Measurements from ENCODE around the gene STUM. TPM values are rescaled to one million over a fixed set of nuclear protein-coding genes. Genes with fewer than 3 reads are reported as not detected.
"Not testable (repeated sequence)": the region's sequence is repeated elsewhere in the genome, so short reads cannot be mapped to it uniquely, and the experiment has no call there.

Gene STUM
- total RNA-seq, 1 donor from 2014 or later, result 0.83 TPM

DNA sequence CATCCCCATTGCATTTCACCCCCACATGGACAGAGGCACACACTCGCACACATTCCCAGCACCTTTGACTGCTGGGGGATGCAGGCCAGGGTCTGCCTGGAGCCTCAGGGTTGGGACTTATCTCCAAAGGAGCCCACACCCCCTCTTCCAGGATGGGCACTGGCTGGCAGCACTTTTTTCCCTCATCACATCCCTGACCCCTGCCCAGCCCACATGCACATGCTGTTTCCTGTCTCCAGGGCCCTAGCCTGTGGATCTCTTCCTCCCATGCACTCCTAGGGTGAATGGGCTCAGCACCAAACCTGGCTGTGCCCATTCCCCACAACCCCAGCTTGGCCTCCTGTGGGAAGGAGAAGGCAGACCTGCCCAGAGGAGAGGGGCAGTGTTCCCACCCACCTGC is 59.3 kb downstream of the STUM start:
- ATAC-seq (no peak), DNase-seq (no peak)
- TF ChIP-seq, protein P1, sequence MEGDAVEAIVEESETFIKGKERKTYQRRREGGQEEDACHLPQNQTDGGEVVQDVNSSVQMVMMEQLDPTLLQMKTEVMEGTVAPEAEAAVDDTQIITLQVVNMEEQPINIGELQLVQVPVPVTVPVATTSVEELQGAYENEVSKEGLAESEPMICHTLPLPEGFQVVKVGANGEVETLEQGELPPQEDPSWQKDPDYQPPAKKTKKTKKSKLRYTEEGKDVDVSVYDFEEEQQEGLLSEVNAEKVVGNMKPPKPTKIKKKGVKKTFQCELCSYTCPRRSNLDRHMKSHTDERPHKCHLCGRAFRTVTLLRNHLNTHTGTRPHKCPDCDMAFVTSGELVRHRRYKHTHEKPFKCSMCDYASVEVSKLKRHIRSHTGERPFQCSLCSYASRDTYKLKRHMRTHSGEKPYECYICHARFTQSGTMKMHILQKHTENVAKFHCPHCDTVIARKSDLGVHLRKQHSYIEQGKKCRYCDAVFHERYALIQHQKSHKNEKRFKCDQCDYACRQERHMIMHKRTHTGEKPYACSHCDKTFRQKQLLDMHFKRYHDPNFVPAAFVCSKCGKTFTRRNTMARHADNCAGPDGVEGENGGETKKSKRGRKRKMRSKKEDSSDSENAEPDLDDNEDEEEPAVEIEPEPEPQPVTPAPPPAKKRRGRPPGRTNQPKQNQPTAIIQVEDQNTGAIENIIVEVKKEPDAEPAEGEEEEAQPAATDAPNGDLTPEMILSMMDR (IDR thresholded peaks at IDR 0.05), result no peak
- H3K4me3 ChIP-seq, result no peak overlapping the region
- H3K27ac ChIP-seq, result no peak overlapping the region
- no peaks in the 10 kb centered on the region for H3K36me3 ChIP-seq
- intact Hi-C loops (cut with DNase I), result no loop called here
- no peaks in the 10 kb centered on the region for H3K27me3 ChIP-seq (ENCODE audit: low read depth)
- H3K4me1 ChIP-seq, result peaks cover 10% of the 10 kb centered on the region
- H3K9me3 ChIP-seq, result no peaks in the 10 kb centered on the region

DNA sequence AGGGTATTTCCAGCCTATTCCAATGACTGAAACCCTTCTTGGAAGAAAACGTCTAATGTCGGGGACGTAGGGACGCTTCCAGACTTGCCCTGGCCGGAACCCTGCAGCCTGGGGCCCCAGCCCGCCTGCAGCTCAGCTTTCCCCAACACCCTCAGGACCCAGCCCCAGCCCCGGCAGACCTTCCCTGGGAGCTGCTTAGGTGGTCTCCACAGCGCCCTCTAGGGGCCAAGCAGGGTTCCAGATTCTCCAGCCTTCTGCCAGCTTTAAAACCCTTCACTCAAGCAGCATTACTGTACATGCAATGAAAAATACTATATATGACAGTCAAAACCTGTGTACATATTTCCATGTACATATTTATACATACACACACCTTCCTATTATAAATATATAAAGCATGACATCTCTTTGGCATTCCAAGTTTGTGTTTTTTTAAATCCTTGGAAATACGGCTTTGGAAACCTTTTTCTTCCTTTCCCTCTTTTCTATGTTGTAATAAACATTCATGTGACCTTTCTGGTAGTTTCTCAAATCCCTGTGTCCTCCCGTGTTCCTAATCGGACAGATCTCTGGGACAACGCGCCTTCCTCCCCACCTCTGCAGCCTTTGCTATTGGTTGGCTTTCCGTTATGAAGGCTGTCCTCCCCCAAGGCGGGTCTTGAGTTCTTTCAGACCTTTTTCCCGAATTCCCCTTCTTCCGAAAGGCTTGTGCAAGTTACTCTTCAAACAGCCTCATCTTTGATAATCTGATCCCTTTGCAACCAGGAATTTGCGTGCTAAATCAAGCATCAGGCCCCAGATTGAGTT is 60.3 kb downstream of the STUM start:
- TF ChIP-seq, protein P1 (IDR thresholded peaks at IDR 0.05), result peak; percentile 88
- H3K4me3 ChIP-seq, result no peak overlapping the region
- peak; percentile 74 to 77 for ATAC-seq
- no peaks in the 10 kb centered on the region for H3K9me3 ChIP-seq
- intact Hi-C loops (cut with DNase I), result no loop called here
- H3K27me3 ChIP-seq (ENCODE audit: low read depth), result no peaks in the 10 kb centered on the region
- no peak overlapping the region for H3K27ac ChIP-seq
- DNase-seq, result peak; percentile 77
- H3K4me1 ChIP-seq, result peaks cover 4% of the 10 kb centered on the region
- no peaks in the 10 kb centered on the region for H3K36me3 ChIP-seq

DNA sequence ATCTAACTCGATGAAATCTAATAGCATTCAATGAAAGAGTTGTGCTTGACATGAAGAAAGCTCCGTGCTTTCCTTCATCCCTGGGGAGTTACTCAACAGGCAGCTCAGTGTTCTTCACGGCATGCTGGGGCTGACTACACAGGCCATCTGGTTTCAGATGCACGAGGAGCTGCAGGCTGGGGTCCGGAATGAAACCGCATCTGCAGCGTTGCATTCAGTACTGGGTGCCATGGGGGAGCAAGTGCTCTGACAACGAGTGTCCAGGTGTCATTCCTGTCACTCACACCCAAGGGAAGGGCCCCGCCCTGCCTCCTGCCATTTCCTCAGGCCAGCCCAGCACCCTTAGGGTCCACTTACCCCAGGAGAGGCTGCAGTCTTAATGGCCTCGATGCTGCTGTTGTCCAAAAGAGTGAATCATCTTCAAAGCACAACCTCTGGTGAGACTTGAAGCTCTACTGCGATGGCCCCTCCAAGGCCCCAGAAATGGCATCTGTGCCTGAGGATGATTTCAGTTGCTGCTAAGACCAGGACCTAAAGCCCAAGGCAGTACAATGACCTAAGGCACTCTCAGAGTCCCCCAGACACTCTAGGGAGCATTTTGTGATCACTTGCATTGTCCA is 61.4 kb downstream of the STUM start:
- no peaks in the 10 kb centered on the region for H3K4me1 ChIP-seq
- intact Hi-C loops (cut with DNase I), result no loop called here
- TF ChIP-seq, protein P1 (IDR thresholded peaks at IDR 0.05), result no peak
- no peaks in the 10 kb centered on the region for H3K27me3 ChIP-seq (ENCODE audit: low read depth)
- H3K36me3 ChIP-seq, result no peaks in the 10 kb centered on the region
- ATAC-seq (no peak), DNase-seq (no peak)
- H3K4me3 ChIP-seq, result no peak overlapping the region
- no peak overlapping the region for H3K27ac ChIP-seq
- no peaks in the 10 kb centered on the region for H3K9me3 ChIP-seq

DNA sequence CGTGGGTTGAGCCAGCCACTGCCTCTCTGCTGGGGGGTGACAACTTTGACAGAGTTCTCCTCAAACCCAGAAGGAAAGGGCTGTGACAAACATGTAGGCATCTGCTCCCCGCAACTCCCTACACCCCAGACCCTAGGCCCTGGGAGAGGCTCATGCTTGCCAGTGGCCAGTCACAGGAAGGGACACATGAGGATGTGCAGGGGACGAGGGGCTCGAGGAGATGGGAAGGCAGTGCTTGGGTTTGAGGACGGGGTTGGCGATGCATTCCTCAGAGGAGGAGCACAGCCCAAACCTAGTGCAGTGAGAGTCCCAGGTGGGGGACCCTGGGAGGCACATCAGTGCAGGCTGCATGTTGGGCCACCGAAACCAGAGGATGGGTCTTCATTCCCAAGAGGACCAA is 62.1 kb downstream of the STUM start:
- Histone ChIP-seq H3K9me3 (no peaks in the 10 kb centered on the region), H3K27ac (no peak overlapping the region)
- intact Hi-C loops (cut with DNase I), result no loop called here

DNA sequence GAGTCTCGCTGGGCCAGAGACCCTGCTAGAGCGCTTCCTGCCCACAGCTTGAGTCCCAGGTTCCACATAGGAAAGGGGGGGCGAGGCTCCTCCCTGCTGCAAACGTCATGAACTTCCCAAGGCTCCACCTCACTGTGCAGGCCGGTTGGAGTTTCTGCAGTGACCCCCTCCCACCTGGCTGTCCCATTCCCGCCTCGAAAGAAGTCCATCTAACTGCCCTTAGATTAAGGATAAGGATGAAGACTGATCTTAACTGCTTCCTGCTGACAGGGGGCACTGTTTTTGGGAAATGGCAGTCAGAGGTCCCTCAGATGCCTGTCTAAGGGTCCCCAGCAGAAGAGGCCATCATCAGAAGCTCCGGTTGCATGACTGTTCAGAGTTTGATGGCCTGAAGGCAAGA is 62.7 kb downstream of the STUM start:
- no peaks in the 10 kb centered on the region for H3K27me3 ChIP-seq (ENCODE audit: low read depth)

More for the DNA sequence above, 62.1 kb downstream of the STUM start:
- H3K4me1 ChIP-seq, result no peaks in the 10 kb centered on the region
- DNase-seq, result no peak
- TF ChIP-seq, protein P1 (IDR thresholded peaks at IDR 0.05), result no peak
- peak in 1 of 2 donors; percentile 23 for ATAC-seq
- H3K27me3 ChIP-seq (ENCODE audit: low read depth), result no peaks in the 10 kb centered on the region
- no peak overlapping the region for H3K4me3 ChIP-seq
- no peaks in the 10 kb centered on the region for H3K36me3 ChIP-seq

DNA sequence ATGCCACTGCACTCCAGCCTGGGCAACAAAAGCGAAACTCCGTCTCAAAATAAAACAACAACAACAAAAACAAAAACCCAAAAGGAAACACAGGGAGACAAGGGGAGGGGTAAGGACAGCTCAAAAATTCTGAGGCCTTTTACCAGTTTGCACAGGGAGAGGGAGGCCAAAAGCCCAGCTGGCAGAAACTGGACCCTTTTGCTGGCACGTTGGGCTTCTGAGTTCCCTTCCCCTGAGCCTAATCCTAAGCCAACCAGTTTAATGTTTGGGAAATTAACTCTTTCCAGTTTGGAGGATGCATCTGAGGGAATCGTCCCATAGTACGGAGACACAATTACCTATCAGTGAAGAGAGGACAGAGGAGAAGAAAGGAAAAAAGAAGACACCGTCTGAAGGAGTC is 63.4 kb downstream of the STUM start:
- ATAC-seq; H3K27me3 ChIP-seq (ENCODE audit: low read depth); H3K4me1 ChIP-seq; H3K27ac ChIP-seq; intact Hi-C loops (cut with DNase I); H3K36me3 ChIP-seq; DNase-seq; H3K9me3 ChIP-seq; H3K4me3 ChIP-seq: not testable (repeated sequence)

More for the DNA sequence above, 62.7 kb downstream of the STUM start:
- no peak overlapping the region for H3K4me3 ChIP-seq
- H3K36me3 ChIP-seq, result no peaks in the 10 kb centered on the region
- ATAC-seq (no peak), DNase-seq (no peak)
- intact Hi-C loops (cut with DNase I), result no loop called here
- H3K4me1 ChIP-seq, result no peaks in the 10 kb centered on the region
- TF ChIP-seq, protein P1 (IDR thresholded peaks at IDR 0.05), result no peak
- no peaks in the 10 kb centered on the region for H3K9me3 ChIP-seq
- no peak overlapping the region for H3K27ac ChIP-seq
